HepG2 (cell line): ENCODE data around the gene LMAN2L. TPM values are rescaled to one million over a fixed set of nuclear protein-coding genes. Genes with fewer than 3 reads are reported as not detected.
A peak's percentile ranks its signal among the peaks of the same experiment; 100 is the strongest.

ENCODE experiments used
- GATA4 ChIP-seq: sonication (generic); IDR thresholded peaks from 2 replicates; pipeline ENCODE4 v1.6.1; 2016; ENCODE audit warnings: antibody characterized with exemption, low read depth, borderline replicate concordance
- HNRNPK ChIP-seq: fragments of 200-400 bp; formaldehyde crosslinking; IDR thresholded peaks from 2 replicates; pipeline ENCODE4 v1.6.1; 2018; ENCODE audit warnings: low read length, low read depth, moderate library complexity, mild to moderate bottlenecking; ENCODE audit not compliant: poor library complexity, severe bottlenecking
- JUNB ChIP-seq: sonication (generic); formaldehyde crosslinking; IDR thresholded peaks from 2 replicates; pipeline ENCODE4 v1.8.0; 2022; ENCODE audit warnings: missing genetic modification reagents, mild to moderate bottlenecking, borderline replicate concordance
- NFYB ChIP-seq: sonication (generic); formaldehyde crosslinking; IDR thresholded peaks from 2 replicates; pipeline ENCODE4 v1.4.0; 2020; ENCODE audit warnings: missing genetic modification reagents
- PLSCR1 ChIP-seq: sonication (generic); formaldehyde crosslinking; IDR thresholded peaks from 2 replicates; pipeline ENCODE4 v1.5.0; 2020; ENCODE audit warnings: missing genetic modification reagents, mild to moderate bottlenecking, borderline replicate concordance
- REST ChIP-seq, 2 experiments: IDR thresholded peaks; 2 replicates each; pipeline ENCODE4 v1.6.1; 2011 to 2012; ENCODE audit warnings: low read length in 2 of 2, borderline replicate concordance in 1 of 2, low read depth in 1 of 2, mild to moderate bottlenecking in 1 of 2, moderate library complexity in 1 of 2
- SPEN ChIP-seq: sonication (generic); formaldehyde crosslinking; IDR thresholded peaks from 2 replicates; pipeline ENCODE4 v1.5.1; 2020; ENCODE audit warnings: low read depth, mild to moderate bottlenecking, missing genetic modification reagents
- TP53 ChIP-seq: sonication (generic); formaldehyde crosslinking; conservative IDR thresholded peaks from 2 replicates; pipeline ENCODE4 v1.4.0; 2020; ENCODE audit warnings: missing genetic modification reagents
- ZNF142 ChIP-seq: sonication (generic); formaldehyde crosslinking; IDR thresholded peaks from 2 replicates; pipeline ENCODE4 v1.4.0; 2020; ENCODE audit warnings: missing genetic modification reagents
- ZNF296 ChIP-seq: sonication (generic); formaldehyde crosslinking; conservative IDR thresholded peaks from 2 replicates; pipeline ENCODE4 v1.5.0; 2020; ENCODE audit warnings: mild to moderate bottlenecking, missing genetic modification reagents
- ZNF441 ChIP-seq: sonication (generic); formaldehyde crosslinking; IDR thresholded peaks from 2 replicates; pipeline ENCODE4 v1.7.0; 2021; ENCODE audit warnings: missing genetic modification reagents, borderline replicate concordance
- ZSCAN20 ChIP-seq: sonication (generic); formaldehyde crosslinking; IDR thresholded peaks from 2 replicates; pipeline ENCODE4 v1.4.0; 2020; ENCODE audit warnings: missing genetic modification reagents, mild to moderate bottlenecking, borderline replicate concordance
- polyA plus RNA-seq, 8 experiments: library from polyadenylated mRNA; depleted of rRNA in 3 of 8; stranded (reverse) in 7 of 8; unstranded in 1 of 8; fragments of >200 nt; fragmentation: Illumina TruSeq in 4 of 8; extraction: Trizol in 4 of 8; gene quantifications; 2 replicates each; pipeline versions ENCODE4 v1.2.1 to v1.2.3, GENCODE V29; 2011 to 2016; ENCODE audit warnings: low read depth in 4 of 8, missing spikeins in 1 of 8, mixed read lengths in 1 of 8; ENCODE audit not compliant: insufficient read depth in 1 of 8
- total RNA-seq, 5 experiments: library from RNA; depleted of rRNA; stranded (reverse); fragments of >200 nt; fragmentation: Illumina TruSeq; extraction: Trizol; gene quantifications; 2 replicates each; pipeline ENCODE4 v1.2.3, GENCODE V29; 2016; ENCODE audit warnings: low read depth in 1 of 5

LMAN2L gene
- total and polyA plus RNA-seq, 2 of the 13 experiments (the other 11 are each of a cell fraction or from before 2014, with no cell fraction given) = 39.1 to 57.9 TPM

GRCh38 chr2:96739633-96740428, at the start of gene LMAN2L (continued):
- TF ChIP-seq PLSCR1 (CRISPR knock-in tag) (no peak), GATA4 (no peak), ZNF441 (CRISPR knock-in tag) (no peak), REST (IDR thresholded peaks at IDR 0.05; ENCODE audit: borderline replicate concordance in 1 of 2, low read depth in 1 of 2, low read length in 2 of 2) (no peak; a peak in 1 of 4 replicates), ZSCAN20 (CRISPR knock-in tag) (no peak), JUNB (CRISPR knock-in tag) (no peak), SPEN (peak; percentile 35; the same call in 1 of the 2 replicates), ZNF296 (peak; percentile 85; the same call in 1 of the 2 replicates), HNRNPK (no peak), ZNF142 (CRISPR knock-in tag) (peak; percentile 61; the same call in 1 of the 2 replicates), NFYB (CRISPR knock-in tag) (peak; percentile 92), TP53 (CRISPR knock-in tag) (no peak)
